HG03558 (cell line): ENCODE results near the gene PRR16.
"Not testable (repeated sequence)": the region's sequence is repeated elsewhere in the genome, so short reads cannot be mapped to it uniquely, and the experiment has no call there.

ENCODE experiments used
- ATAC-seq: cut with Tn5 transposase; IDR thresholded peaks from one replicate; pipeline ENCODE4 v1.9.1; 2021; ENCODE audit warnings: moderate number of reproducible peaks; ENCODE audit not compliant: unreplicated experiment; ENCODE audit errors: extremely low read depth

Gene PRR16

GRCh38 chr5:120628156-120628555 lies 164.1 kb downstream of the PRR16 start:
- no peak for ATAC-seq

GRCh38 chr5:120630550-120630949 lies 166.4 kb downstream of the PRR16 start:
- ATAC-seq, result no peak

GRCh38 chr5:120631611-120632010 lies 167.5 kb downstream of the PRR16 start:
- ATAC-seq, result no peak

GRCh38 chr5:120632430-120632829 lies 168.3 kb downstream of the PRR16 start:
- ATAC-seq, result no peak

- no peak for ATAC-seq
Observed at GRCh38 chr5:120638449-120638848, 174.3 kb downstream of the PRR16 start.

- ATAC-seq, result no peak
Observed at GRCh38 chr5:120640778-120641177, 176.7 kb downstream of the PRR16 start.

- no peak for ATAC-seq
Observed at GRCh38 chr5:120644516-120644915, 180.4 kb downstream of the PRR16 start.

- no peak for ATAC-seq
Observed at GRCh38 chr5:120655828-120656435, 191.8 kb downstream of the PRR16 start.

- no peak for ATAC-seq
Observed at GRCh38 chr5:120657104-120657503, 193.0 kb downstream of the PRR16 start.

GRCh38 chr5:120677481-120677880 lies 213.4 kb downstream of the PRR16 start:
- ATAC-seq, result no peak

GRCh38 chr5:120678279-120678678 lies 214.2 kb downstream of the PRR16 start:
- no peak for ATAC-seq

- ATAC-seq, result no peak
Observed at GRCh38 chr5:120682851-120683250, 218.8 kb downstream of the PRR16 start.

- ATAC-seq, result no peak
Observed at GRCh38 chr5:120683580-120683979, 219.5 kb downstream of the PRR16 start.

GRCh38 chr5:120684213-120684612 lies 220.1 kb downstream of the PRR16 start:
- ATAC-seq, result no peak

GRCh38 chr5:120684749-120685415 lies 220.8 kb downstream of the PRR16 start:
- no peak for ATAC-seq

- no peak for ATAC-seq
Observed at GRCh38 chr5:120690621-120691407, 226.7 kb downstream of the PRR16 start.

- ATAC-seq, result no peak
Observed at GRCh38 chr5:120692325-120692724, 228.2 kb downstream of the PRR16 start.

- no peak for ATAC-seq
Observed at GRCh38 chr5:120695368-120695880, 231.3 kb downstream of the PRR16 start.

- no peak for ATAC-seq
Observed at GRCh38 chr5:120697147-120697546, 233.0 kb downstream of the PRR16 start.

- ATAC-seq, result not testable (repeated sequence)
Observed at GRCh38 chr5:120697670-120698327, 233.7 kb downstream of the PRR16 start.

- not testable (repeated sequence) for ATAC-seq
Observed at GRCh38 chr5:120700653-120701052, 236.6 kb downstream of the PRR16 start.
